ENCODE data around the gene KCNJ4. TPM values are rescaled to one million over a fixed set of nuclear protein-coding genes. Genes with fewer than 3 reads are reported as not detected.

The KCNJ4 gene
- total RNA-seq, 1 experiment from 2014 or later: 1.1 TPM

DNA sequence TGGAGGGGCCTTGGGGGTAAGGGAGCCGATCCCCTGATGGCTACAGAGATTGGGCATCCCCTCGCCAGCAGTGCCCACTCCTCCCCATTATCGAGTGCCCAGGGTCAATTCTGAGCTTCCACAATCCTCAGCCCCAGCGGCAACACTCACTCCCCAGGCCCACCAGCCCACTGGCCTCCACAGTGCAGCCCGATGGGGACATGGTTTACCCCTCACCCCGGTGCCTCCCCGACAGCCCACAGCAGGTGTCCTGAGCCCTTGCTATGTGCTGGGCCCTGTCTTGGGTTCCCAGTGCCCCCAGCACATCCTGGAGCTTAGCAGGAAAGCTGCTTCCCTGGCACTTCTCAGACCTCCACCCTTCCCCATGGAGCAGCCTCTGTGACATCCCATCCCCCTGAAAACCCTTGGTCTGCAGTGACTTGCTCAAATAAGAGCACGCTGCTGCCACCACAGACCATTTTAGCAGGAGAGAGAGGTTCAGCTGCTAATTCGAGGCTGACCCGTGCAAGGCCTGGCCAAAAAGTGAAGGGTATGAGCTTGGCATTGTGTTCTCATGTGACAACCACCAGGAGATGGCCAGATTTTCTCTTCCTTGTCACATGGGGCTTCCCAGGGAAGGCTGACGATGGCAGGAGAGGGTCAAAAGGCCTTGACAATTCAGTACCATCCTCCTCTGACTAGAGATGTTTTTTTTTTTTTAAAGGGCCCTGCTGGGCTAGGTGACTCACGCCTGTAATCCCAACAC lies 23.6 kb downstream of the KCNJ4 start:
- peak; percentile 21 for DNase-seq (ENCODE audit: low read depth)

DNA sequence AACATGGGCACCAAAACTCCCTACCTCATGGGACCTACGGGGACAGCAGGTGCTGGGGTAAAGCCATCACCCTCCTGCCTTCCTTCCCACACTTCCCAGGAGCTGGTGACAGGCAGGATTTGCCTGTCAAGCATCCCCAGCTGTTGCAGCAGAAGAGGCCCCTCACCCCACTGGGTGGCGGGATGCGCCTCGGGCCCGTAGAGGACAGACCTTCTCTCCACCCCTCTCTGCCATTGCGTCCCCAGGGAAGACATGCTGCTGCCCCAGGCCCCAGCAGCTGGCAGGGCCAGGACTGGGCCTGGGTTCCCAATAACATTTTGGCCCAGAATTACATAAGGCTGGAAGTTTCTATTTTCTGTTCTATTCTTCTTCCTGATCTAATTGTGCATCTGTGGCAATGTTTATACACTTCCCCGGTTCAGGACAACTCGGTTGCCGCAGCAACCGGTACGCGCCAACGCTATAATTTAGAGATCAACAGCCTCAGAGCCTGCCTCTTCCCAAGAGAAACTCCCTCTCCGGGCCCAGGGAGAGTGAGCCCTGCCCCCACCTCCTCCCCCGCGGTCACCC lies 25.4 kb downstream of the KCNJ4 start:
- DNase-seq (ENCODE audit: low read depth): peak; percentile 39

DNA sequence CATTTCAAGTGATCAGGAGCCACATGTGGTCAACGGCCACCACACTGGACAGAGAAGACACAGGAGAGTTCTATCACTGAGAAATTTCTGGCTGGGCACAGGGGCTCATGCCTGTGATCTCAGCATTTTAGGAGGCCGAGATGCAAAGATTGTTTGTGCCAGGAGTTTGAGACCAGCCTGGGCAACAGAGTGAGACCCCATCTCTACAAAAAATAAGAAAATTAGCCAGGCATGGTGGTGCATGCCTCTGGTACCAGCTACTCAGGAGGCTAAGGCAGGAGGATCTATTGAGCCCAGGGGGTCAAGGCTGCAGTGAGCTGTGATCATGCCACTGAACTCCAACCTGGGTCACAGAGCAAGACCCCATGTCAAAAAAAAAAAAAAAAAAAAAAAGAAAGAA lies 26.3 kb downstream of the KCNJ4 start:
- no peak for DNase-seq (ENCODE audit: low read depth)

DNA sequence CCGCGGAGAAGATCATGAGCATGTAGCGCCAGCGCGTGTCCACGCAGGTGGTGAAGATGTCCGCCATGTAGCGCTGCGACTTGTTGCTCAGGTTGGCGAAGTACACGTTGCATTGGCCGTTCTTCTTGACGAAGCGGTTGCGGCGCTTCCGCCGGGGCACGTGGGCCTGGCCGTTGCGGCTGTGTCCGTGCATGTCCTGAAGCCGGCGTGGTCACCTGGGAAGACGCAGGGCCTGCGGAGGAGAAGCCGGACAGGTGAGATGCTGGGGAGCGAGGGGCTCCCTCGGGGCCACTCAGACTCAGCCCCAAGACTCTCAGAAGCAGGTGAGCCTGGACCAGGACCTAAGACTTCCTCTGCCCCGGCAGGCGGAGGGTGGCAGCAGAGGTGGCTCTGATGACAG lies 27.1 kb downstream of the KCNJ4 start:
- no peak for DNase-seq (ENCODE audit: low read depth)

DNA sequence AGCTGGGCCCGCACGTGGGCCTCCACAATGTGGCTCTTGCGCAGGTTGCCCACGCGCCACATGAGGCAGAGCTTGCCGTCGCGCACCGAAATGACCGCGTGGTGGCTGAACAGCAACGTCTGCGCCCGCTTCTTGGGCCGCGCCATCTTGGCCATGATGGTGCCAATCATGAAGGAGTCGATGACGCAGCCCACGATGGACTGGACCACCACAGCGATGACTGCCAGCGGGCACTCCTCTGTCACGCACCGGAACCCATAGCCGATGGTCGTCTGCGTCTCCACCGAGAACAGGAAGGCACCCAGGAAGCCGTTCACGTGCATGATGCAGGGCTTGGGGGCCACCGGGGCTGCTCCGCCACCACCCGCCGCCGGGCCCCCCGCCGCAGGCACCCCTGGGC lies 27.5 kb downstream of the KCNJ4 start:
- DNase-seq (ENCODE audit: low read depth): no peak

DNA sequence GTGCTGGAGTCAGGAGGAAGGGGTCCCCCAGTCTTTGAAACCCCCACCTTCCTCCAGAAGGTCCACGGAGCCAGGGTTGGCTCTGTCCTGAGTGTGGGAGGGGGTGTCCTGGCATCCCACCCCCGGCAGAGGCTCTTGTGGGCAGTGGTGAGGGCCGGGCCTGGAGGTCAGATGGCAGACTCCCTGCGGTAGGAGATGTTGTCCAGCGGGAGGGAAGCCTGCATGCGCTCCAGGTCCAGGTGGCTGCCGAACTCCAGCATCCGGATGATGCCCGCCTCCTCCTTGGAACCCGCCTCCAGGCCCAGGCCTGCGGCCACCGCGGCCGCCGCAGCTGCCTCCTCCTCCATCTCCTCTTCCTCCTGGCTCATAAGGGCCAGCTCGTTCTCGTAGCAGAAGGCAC lies 28.4 kb downstream of the KCNJ4 start:
- no peak for DNase-seq (ENCODE audit: low read depth)

DNA sequence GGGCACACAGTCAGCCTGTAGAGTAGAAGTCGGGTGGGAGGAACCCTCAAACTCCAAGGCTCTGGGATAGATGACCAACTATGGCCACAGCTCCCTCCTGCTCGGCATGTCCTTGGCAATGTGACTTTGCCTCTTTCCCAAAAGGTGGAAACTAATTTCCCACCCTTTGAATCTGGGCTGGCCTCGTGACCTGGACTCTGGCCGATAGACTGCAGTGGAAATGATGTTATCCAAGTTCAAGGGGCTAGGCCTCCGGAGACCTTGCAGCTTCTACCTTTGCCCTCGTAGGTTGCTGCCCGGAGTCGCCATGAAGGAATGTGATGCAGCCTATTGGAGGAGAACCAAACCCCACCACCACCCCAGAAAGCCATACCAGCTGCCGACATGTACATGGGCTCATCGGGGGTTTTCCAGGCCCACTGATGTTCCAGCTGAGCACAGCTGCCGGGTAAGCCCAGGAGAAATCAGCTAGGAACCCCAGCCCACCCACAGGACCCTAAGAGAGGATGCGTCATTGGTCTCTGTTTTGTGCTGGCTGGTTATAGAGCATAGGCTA lies 30.4 kb downstream of the KCNJ4 start:
- DNase-seq (ENCODE audit: low read depth): no peak

DNA sequence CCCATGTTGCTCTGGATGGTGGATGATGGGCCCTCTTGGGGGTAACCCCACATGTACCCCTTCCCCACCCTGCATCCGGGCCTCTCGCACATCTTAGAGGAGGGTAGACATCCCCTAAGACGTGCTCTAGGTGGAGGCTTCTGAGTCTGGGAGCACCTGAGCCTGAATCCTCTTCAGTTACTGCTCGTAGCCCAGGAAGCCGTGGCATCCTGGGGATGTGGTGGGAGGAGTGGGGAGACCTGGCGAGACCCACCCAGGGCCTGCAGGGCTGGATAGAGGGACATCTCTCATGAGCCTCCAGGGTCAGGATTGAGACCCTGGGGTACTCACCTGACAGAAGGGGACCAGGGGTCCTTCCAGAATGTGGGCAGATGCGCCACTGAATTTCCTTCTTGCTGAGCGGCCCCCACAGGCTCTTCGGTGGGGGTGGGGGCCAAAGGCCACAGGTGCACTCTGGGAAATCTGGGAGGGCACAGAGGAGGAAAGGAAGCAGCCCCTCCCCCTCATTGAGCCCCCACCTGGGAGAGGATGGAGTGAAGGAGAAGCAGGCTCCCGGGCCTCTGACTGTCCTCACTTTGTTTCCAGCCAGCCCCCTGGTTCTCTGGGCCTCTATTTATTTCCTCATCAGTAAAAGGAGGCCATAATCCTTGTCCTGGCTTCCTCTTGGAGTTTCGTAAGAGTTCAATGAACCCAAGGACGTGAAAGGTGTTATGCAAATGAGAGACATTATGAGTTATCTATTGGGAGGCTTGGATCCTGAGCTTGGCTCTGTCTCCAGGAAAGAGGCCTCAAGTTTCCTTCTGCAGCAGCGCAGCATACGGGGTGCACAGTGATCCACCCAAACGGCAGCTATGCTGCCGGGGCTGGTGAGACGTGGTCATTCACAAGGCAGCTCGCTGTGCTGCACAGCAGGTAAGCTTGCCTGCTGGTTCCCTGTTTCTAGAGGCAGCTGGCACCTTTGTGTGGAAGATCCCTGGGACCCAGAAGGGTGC lies 31.2 kb downstream of the KCNJ4 start:
- no peak for DNase-seq (ENCODE audit: low read depth)

DNA sequence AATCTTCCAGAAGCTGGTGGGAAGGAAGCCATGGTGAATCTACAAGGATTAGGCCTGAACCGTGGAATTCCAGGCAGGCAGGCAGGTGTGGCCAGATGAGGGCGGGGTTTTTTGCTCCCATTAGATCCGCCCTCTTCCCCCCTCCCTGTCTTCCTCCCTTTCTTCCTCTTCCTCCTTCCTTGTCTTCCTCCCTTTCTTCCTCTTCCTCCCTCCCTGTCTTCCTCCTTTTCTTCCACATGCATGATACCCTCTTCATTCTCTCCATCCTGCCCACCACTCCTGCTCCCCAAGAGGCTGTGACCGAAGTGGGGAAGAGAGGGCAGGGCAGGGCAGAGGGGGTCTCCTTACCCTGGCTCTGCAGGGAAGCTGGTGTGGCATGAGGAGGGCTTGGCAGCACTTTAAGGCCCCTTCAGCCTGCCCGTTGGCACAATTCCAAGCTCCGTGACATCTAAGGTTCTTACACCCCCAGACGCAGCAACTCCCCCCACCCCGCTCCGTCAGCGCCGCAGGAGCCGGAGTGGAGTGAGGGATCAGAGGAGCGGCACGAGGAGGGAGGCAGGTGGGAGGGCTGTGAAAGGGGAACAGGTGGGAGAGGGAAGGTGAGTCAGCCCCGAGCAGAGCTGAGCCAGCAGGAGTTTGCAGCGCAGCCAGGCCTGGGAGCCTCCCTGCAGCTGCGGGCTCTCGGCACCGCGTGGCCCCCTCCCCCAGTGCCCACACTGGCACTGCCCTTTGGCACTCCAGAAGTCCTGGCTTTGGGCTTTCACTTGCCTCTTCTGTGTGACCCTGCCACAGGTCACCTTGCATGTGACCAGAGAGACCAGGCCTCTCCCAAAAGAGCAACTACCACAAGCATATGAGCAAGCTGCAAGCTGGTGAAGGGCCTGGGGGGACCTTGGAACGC lies 32.1 kb downstream of the KCNJ4 start:
- DNase-seq (ENCODE audit: low read depth): no peak

DNA sequence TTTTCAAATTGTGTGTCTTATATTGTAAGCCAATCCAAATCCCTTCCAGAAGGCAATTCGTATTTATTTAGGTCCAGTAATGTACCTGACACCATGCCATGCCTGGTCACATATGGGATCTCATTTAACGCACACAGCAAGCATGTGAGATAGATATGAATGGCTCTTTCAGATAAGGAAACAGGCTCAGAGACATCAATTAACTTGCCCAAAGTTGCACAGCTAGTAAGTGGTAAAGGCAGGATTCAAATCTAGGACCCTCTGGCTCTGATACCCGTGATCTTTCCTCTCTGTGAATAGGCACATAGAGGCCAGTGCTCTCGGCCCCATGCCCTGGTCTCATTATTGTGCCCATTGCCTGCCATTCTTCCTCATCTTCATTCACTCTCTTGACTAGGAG lies 34.3 kb downstream of the KCNJ4 start:
- no peak for DNase-seq (ENCODE audit: low read depth)

DNA sequence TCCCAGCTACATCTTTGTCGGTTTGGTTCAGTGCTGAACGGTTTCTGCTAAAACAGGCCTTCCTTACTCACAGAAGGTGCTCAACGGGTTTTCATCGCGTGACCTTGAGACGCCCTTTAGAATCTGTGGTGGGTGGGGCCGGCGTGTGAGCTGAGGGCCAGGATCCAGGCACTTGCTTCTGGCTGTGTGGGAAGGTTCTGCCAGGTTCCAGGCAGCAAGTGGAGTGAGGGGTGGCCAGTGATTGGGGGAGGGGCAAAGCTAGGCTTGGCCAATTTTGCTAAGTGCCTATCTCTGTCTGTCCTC lies 35.2 kb downstream of the KCNJ4 start:
- DNase-seq (ENCODE audit: low read depth): no peak

DNA sequence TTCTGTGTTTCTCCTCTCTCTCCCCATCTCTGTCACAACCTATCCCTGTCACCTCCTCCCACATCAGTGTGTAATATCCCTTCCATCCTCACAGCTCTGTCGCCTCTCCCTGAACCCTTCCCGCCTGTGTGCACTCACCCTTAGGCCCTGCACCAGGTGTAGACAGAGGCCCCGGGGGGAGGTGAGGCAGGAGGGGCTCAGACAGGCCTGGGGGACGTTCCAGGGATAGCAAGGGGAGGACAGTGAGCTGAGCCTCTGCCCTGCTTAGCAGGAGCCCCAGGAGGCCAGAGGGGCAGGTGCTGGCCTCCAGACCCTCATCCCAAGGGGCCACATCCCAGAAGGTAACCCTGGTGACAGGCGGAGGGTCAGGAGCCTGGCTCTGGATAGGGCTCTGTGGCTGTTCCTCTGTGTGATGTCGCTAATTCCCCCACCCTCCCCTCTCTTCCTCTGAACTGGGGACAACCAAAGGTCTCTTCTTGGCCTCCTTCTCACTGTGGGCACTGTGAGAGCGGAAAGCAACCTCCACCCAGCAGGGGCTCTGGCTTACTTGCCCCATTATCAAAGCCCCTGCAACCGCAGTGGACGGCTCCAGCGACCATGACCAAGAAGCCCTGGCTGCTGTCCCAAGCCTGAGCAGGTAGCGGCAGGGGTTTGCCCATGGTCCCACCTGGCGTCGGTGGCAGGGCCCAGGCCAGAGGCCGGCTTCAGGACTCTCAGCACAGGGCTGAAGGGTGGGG lies 35.7 kb downstream of the KCNJ4 start:
- no peak for DNase-seq (ENCODE audit: low read depth)

DNA sequence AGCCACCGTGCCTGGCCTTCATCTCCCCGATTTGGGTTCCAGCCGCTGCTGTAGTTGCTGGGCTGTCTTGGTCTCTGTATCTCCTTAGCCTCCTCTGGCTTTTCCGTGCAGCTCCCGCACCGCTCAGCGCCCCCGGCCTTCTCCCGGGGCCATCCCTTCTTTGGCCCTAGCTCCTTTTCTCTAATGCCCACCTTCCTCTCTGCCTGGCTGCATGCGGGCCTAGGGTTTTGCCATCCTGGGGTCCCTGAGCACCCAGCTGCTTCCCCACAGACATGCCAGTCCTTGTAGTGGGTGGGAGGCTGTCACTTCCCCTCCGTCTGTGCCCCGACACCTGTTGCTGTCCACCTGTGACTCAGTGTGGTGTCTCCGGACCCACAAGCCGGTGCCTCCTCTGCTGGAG lies 36.4 kb downstream of the KCNJ4 start:
- no peak for DNase-seq (ENCODE audit: low read depth)

DNA sequence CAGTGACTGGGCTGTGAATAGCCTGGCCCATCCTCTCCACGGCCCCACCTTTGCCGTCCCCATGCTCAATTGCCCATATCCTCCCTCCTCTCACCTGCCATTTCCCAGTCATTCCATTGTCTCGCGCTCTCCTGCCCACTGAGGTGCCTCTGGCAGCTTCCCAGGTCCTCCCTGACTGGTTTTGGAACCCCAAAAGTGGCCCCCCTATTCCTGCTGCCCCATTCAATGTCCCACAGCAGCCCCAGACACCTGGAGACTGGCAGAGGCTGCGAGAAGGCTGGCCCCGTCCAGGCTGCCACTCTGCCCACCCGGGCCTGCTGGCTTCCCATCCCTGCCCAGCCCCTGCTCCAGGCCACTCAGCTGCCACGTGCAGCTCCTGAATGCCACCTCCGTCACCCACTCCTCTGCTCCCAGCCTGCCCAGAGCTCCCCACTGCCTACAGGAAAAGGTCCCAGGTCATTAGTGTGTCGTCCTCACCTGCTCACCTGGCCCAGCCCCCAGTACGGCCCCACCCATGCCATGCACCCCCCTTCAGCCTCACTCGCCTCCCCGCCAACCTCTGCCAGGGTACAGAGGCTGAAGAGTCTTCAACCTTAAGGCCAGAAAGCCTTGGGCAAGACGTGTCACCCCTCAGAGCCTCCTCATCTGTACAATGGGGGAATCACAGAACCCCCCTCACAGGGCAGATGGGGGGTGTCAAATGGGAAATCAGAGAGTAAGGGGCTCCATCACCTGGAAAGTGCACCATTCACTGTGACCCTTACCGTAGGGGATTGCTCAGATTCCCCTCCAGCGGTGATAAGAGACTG lies 37.5 kb downstream of the KCNJ4 start:
- no peak for DNase-seq (ENCODE audit: low read depth)

DNA sequence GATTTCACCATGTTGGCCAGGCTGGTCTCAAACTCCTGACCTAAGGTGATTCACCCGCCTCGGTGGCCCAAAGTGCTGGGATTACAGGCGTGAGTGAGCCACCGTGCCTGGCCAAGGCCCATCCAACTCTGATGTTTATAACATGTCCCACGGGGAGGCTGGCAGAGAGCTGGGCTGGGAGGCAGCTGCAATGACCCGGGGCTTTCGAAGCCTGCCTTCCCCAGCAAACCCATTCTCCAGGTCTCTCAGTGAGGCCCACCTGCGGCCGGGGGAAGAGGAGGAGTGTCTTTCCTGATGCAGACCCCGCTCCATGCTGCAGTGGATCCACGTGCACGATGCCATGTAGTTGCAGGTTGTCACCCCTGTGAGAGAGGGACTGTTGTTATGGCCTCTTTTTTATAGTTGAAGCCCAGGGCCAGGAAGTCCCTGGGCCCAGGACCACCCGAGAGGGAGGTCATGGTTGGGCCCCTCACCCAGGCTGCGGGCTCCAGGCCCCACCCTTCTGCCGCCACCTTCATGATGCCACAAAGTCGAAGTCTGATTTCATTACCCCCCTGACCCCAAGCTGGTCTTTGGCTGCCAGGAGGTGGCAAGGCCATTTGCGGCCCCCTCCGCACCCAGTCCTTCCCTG lies 38.3 kb downstream of the KCNJ4 start:
- DNase-seq (ENCODE audit: low read depth): no peak

DNA sequence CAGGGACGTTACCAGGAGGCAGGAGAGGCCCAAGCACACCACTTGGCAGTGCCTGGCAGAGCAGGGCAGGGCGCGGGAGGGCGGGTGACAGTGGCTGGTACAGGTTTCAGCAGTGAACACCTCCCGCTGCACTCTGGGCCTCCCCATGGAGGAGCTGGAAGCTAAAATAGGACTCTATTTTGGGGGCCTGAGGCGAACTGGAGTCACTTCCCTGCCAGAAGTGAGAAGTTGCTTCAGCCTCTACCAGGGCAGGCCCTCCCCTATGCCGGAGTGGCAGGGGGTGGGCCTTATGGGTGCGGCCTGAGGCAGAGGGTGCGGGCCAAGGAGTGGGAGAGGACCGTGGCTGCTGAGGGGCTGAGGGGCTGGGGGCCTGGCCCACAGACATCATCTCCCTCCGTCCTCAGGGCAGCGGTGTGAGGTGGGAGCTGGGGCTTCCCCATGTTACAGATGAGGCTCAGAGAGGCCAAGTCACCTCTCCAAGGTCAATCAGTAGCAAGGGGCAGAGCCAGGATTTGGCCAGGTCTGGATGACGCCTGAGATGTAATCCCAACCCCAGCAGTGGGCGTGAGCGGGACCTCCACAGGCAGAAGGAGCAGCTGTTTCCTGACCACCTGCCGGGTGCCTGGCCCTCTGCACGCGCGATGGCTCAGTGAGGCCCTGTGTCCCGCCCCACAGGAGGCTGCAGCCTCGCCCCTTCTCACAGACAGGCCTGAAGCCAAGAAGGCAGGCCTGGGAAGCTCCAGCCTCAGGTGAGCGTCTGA lies 39.3 kb downstream of the KCNJ4 start:
- DNase-seq (ENCODE audit: low read depth): no peak

DNA sequence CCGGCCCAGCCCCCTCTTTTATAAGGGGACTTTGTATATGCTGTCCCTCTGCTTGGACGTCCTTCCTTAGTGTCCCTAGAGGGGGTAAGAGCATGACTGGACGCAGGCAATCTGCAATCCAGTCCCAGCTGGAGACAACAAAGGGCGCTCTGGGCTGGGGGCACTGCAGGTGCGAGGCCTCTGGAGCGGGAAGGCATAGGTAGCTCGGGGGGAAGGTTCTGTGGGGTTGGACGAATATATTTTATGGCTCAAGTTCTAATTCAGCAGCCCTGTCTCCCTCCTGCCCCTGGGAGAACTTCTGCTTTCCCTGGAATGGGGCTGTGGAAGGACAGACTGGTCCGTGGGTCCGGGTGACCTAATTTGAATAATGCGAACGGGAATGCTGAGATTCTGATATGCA lies 40.0 kb downstream of the KCNJ4 start:
- no peak for DNase-seq (ENCODE audit: low read depth)

DNA sequence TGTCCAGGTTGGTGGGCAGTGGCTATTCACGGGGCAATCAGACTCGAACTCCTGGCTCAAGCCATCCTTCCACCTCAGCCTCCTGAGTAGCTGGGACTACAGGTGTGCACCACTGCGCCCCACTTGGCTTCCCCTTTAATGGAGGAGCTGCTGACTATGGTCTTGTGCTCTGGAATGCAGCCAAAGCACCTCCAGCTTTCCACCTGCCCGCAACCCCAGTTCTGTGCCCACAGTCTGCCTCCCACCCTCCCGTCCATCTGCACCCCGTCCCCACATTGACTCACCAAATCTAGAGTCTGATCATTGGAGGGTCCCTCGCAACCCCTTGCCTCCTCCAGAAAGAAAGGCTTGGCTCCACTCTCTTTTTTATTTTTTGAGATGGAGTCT lies 41.0 kb downstream of the KCNJ4 start:
- no peak for DNase-seq (ENCODE audit: low read depth)
